Memory B cell (primary cell): ENCODE data around the gene SYT11.
"Not testable (repeated sequence)": the region's sequence is repeated elsewhere in the genome, so short reads cannot be mapped to it uniquely, and the experiment has no call there.

Source experiments
- ATAC-seq: fragments of 150-1000 bp; cut with Tn5 transposase; 2 replicates; pipeline ENCODE4 v1.10.0; 2021; ENCODE audit warnings: low read depth, mild to moderate bottlenecking, moderate library complexity
- DNase-seq, 2 donors: peaks; one replicate each; pipeline ENCODE4 v3.0.0; 2022; ENCODE audit warnings: low spot score in 2 of 2
- H3K27ac Mint-ChIP-seq: one replicate; pipeline ENCODE4 v1.8.0; 2022; ENCODE audit warnings: mild to moderate bottlenecking, moderate library complexity, mixed read lengths
- H3K27me3 Mint-ChIP-seq: one replicate; pipeline ENCODE4 v1.8.0; 2022; ENCODE audit warnings: mixed read lengths
- H3K36me3 Mint-ChIP-seq: one replicate; pipeline ENCODE4 v1.8.0; 2022; ENCODE audit warnings: mild to moderate bottlenecking, mixed read lengths
- H3K4me1 Mint-ChIP-seq: one replicate; pipeline ENCODE4 v1.8.0; 2022; ENCODE audit warnings: mixed read lengths
- H3K4me3 Mint-ChIP-seq: one replicate; pipeline ENCODE4 v1.8.0; 2022; ENCODE audit warnings: mild to moderate bottlenecking, moderate library complexity, mixed read lengths
- H3K9me3 Mint-ChIP-seq: one replicate; pipeline ENCODE4 v1.8.0; 2022; ENCODE audit warnings: mixed read lengths

SYT11 gene, protein sequence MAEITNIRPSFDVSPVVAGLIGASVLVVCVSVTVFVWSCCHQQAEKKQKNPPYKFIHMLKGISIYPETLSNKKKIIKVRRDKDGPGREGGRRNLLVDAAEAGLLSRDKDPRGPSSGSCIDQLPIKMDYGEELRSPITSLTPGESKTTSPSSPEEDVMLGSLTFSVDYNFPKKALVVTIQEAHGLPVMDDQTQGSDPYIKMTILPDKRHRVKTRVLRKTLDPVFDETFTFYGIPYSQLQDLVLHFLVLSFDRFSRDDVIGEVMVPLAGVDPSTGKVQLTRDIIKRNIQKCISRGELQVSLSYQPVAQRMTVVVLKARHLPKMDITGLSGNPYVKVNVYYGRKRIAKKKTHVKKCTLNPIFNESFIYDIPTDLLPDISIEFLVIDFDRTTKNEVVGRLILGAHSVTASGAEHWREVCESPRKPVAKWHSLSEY

GRCh38 chr1:155859234-155859829 lies at the start of gene SYT11:
TSS of gene SYT11 (plus strand) at chr1:155859567. CDS start at chr1:155859762, 195 bp downstream.
- peaks cover 12% of the 10 kb centered on the region for H3K27me3 Mint-ChIP-seq
- H3K27ac Mint-ChIP-seq: peak within 1 kb of the TSS; percentile 87
- ATAC-seq (peak; percentile 79), DNase-seq (peak; percentile 74 to 81)
- peaks cover 5% of the 10 kb centered on the region for H3K36me3 Mint-ChIP-seq
- H3K9me3 Mint-ChIP-seq: no peaks in the 10 kb centered on the region
- H3K4me1 Mint-ChIP-seq: peaks cover 15% of the 10 kb centered on the region
- H3K4me3 Mint-ChIP-seq: peak within 1 kb of the TSS; percentile 91

GRCh38 chr1:155812878-155813277 lies 46.5 kb upstream of the SYT11 start:
- Mint-ChIP-seq H3K27me3 (no peaks in the 10 kb centered on the region), H3K4me3 (no peak overlapping the region), H3K36me3 (peaks cover 25% of the 10 kb centered on the region), H3K27ac (no peak overlapping the region), H3K4me1 (peaks cover 11% of the 10 kb centered on the region), H3K9me3 (no peaks in the 10 kb centered on the region)
- no peak for ATAC-seq
- DNase-seq: no peak

- ATAC-seq (no peak), DNase-seq (no peak)
- Mint-ChIP-seq H3K4me3 (no peak overlapping the region), H3K36me3 (peaks cover 23% of the 10 kb centered on the region), H3K27ac (no peak overlapping the region), H3K4me1 (peaks cover 7% of the 10 kb centered on the region), H3K9me3 (no peaks in the 10 kb centered on the region), H3K27me3 (no peaks in the 10 kb centered on the region)
These were observed 45.7 kb upstream of the SYT11 start for GRCh38 chr1:155813672-155814071.

GRCh38 chr1:155816351-155816750 lies 43.0 kb upstream of the SYT11 start:
- Mint-ChIP-seq H3K4me3 (no peak overlapping the region), H3K9me3 (no peaks in the 10 kb centered on the region), H3K27ac (no peak overlapping the region), H3K27me3 (no peaks in the 10 kb centered on the region), H3K4me1 (peaks cover 3% of the 10 kb centered on the region), H3K36me3 (peaks cover 33% of the 10 kb centered on the region)
- ATAC-seq (no peak), DNase-seq (no peak)

DNA sequence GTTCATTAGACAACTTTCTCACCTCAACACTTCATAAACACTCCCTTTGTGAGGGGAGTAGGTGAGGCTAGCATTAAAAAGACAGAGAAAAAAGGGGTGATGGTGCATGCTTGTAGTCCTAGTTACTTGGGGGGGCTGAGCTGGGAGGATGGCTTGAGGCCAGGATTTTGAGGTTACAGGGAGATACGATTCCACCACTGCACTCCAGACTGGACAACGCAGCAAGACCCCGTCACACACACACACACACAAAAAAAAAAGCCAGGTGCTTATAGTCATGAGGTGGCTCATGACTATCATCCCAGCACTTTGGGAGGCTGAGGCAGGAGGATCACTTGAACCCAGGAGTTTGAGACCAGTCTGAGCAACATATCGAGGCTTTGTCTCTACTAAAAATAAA lies 31.9 kb upstream of the SYT11 start:
- H3K27ac Mint-ChIP-seq: no peak overlapping the region

DNA sequence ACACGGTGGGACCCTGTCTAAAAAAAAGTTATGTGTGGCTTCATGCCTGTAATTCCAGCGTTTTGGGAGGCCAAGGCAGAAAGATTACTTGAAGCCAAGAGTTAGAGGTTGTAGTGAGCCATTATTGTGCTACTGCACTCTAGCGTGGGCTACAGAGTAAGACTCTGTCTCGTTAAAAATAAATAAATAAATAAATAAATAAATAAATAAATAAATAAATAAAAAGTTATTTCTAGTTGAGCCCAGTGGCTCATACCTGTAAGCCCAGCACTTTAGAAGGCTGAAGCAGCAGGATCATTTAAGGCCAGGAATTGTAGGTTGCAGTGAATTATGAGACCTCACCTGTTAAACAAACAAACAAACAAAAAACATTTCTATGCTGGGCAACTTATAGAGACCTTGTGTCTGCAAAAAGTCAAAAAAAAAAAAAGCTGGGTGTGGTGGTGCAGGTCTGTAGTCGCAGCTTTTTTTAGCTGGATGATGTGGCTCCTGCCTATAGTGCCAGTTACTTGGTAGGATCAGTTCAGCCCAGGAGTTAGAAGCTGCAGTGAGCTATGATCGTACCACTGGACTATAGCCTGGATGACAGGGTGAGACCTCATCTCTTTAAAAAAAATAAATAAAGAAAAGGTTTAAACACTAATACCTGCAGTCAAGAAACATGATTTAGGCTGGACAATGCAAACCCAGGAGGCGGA lies 27.9 kb upstream of the SYT11 start:
- ATAC-seq: no peak
- no peaks in the 10 kb centered on the region for H3K9me3 Mint-ChIP-seq
- peaks cover 9% of the 10 kb centered on the region for H3K36me3 Mint-ChIP-seq
- peaks cover 10% of the 10 kb centered on the region for H3K4me1 Mint-ChIP-seq
- no peaks in the 10 kb centered on the region for H3K27me3 Mint-ChIP-seq
- DNase-seq: no peak
- no peak overlapping the region for H3K4me3 Mint-ChIP-seq
- no peak overlapping the region for H3K27ac Mint-ChIP-seq

More for the DNA sequence above, 31.9 kb upstream of the SYT11 start:
- H3K4me3 Mint-ChIP-seq: no peak overlapping the region
- no peaks in the 10 kb centered on the region for H3K4me1 Mint-ChIP-seq
- H3K36me3 Mint-ChIP-seq: peaks cover 15% of the 10 kb centered on the region
- no peak for DNase-seq
- H3K9me3 Mint-ChIP-seq: no peaks in the 10 kb centered on the region
- H3K27me3 Mint-ChIP-seq: no peaks in the 10 kb centered on the region
- ATAC-seq: no peak

DNA sequence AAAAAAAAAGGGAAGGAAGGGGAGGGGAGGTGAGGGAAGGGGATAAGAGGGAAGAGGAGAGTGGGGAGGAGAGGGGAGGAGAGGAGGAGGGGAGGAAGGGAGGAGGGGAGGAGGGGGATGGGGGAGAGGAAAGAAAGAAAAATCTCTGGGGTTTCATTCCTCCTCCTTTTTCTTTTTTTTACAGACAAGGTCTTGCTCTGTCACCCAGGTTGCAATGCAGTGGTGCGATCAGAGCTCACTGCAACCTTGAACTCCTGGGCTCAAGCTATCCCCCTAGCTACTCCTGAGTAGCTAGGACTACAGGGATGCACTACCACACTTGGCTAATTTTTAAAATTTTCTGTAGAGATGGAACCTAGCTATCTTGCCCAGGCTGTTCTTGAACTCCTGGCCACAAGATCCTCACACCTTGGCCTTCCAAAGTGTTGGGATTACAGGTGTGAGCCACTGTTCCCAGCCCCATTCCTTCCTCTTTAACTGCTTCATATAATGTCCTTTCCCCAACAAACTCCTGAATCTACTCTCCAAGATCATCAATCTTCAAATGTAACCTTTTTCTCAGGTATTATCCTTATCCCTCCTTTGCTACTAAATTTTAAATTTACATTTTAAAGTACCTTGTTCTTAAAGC lies 25.6 kb upstream of the SYT11 start:
- H3K9me3 Mint-ChIP-seq: no peaks in the 10 kb centered on the region
- peaks cover 10% of the 10 kb centered on the region for H3K36me3 Mint-ChIP-seq
- H3K4me3 Mint-ChIP-seq: no peak overlapping the region
- H3K4me1 Mint-ChIP-seq: peaks cover 13% of the 10 kb centered on the region
- no peak for ATAC-seq
- H3K27ac Mint-ChIP-seq: peak overlapping the region; percentile 25
- H3K27me3 Mint-ChIP-seq: no peaks in the 10 kb centered on the region
- DNase-seq: no peak

DNA sequence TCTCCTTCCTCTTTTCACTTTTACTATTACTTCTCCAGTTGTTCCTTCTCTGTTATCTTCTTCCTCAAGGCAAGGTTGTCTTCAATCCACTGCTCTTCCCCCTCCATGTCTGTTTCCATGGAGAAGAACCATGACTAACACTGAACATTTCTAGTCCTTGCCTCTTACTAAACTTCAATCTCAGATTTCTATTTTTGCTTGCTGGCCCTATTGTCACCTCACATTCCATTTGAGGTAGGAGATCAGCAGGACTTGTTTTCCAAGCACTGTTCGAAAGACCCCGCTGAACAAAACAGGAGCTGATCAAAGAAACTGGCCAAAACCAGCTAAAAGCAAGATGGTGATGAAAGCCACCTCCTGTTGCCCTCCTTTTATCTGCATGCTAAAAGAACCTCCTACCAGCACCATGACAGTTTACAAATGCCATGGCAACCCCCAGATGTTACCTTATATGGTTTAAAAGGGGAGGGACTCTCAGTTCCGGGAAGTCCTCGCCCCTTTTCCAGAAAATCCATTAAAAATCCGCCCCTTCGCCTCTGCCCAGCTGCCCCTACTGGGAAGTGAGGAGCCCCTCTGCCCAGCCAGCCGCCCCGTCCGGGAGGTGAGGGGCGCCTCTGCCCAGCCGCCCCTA lies 25.0 kb upstream of the SYT11 start:
- ATAC-seq: no peak
- Mint-ChIP-seq H3K27ac (peak overlapping the region; percentile 25), H3K4me3 (no peak overlapping the region), H3K4me1 (peaks cover 16% of the 10 kb centered on the region), H3K27me3 (no peaks in the 10 kb centered on the region), H3K36me3 (peaks cover 10% of the 10 kb centered on the region), H3K9me3 (no peaks in the 10 kb centered on the region)
- no peak for DNase-seq

GRCh38 chr1:155834927-155835399 lies 24.4 kb upstream of the SYT11 start:
- peaks cover 16% of the 10 kb centered on the region for H3K4me1 Mint-ChIP-seq
- H3K36me3 Mint-ChIP-seq, H3K9me3 Mint-ChIP-seq, DNase-seq, H3K4me3 Mint-ChIP-seq, H3K27me3 Mint-ChIP-seq, H3K27ac Mint-ChIP-seq, ATAC-seq: not testable (repeated sequence)

DNA sequence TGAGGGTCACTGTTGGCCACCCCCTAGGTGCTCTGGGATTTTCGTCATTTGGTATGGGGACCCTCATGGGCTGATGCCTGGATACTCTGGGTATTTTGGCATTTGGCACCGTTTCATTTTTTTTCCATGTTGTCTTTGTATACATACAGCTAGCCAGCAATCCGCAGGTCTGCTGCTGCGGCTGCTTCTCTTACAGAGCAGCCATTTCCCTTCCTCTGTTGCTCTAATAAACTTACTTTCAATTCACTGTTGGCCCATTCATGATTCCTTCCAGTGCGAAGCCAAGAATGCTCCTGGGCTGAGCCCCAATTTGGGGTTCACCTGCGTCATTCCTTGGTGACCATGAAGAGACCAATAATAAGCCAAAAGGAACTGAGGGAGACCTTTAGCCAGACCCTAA lies 23.8 kb upstream of the SYT11 start:
- H3K4me3 Mint-ChIP-seq: no peak overlapping the region
- H3K36me3 Mint-ChIP-seq: peaks cover 8% of the 10 kb centered on the region
- no peaks in the 10 kb centered on the region for H3K9me3 Mint-ChIP-seq
- no peaks in the 10 kb centered on the region for H3K27me3 Mint-ChIP-seq
- H3K4me1 Mint-ChIP-seq: peaks cover 16% of the 10 kb centered on the region
- no peak for DNase-seq
- no peak for ATAC-seq
- H3K27ac Mint-ChIP-seq: no peak overlapping the region

GRCh38 chr1:155840386-155840785 lies 19.0 kb upstream of the SYT11 start:
- H3K4me3 Mint-ChIP-seq: no peak overlapping the region
- no peak for DNase-seq
- no peaks in the 10 kb centered on the region for H3K9me3 Mint-ChIP-seq
- peaks cover 20% of the 10 kb centered on the region for H3K4me1 Mint-ChIP-seq
- no peaks in the 10 kb centered on the region for H3K27me3 Mint-ChIP-seq
- ATAC-seq: no peak
- H3K27ac Mint-ChIP-seq: no peak overlapping the region
- peaks cover 15% of the 10 kb centered on the region for H3K36me3 Mint-ChIP-seq

GRCh38 chr1:155844860-155845421 lies 14.4 kb upstream of the SYT11 start:
- H3K4me1 Mint-ChIP-seq: peaks cover 21% of the 10 kb centered on the region
- H3K27ac Mint-ChIP-seq: no peak overlapping the region
- ATAC-seq (no peak), DNase-seq (no peak)
- peaks cover 12% of the 10 kb centered on the region for H3K36me3 Mint-ChIP-seq
- H3K27me3 Mint-ChIP-seq: no peaks in the 10 kb centered on the region
- no peaks in the 10 kb centered on the region for H3K9me3 Mint-ChIP-seq
- H3K4me3 Mint-ChIP-seq: no peak overlapping the region

DNA sequence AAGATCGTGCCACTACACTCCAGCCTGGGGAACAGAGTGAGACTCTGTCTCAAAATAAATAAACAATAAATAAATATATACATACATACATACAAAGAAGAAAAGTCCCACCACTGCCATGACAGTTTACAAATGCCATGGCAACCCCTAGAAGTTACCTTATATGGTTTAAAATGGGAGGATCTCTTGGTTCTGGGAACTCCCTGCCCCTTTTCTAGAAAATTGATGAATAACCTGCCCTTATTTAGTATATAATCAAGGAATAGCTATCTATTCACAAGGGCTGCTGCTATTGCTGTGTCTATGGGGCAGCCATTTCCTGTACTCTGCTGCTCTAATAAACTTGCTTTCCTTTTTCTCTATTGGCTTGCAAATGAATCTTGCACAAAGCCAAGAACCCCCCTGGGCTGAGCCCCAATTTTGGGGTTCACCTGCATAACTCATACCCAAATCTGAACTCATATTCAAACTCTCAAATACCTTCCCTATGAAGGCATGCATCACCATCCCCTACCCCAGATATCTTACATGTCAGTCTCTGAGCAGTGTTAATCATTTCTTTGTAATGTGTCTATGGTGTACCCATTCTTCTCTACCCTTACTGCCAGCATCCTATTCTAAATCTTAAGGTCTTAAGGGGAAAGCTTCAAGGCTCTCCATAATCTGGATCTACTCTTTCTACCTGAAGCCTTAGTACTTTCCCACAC lies 11.4 kb upstream of the SYT11 start:
- H3K27me3 Mint-ChIP-seq: no peaks in the 10 kb centered on the region
- H3K27ac Mint-ChIP-seq: peak overlapping the region; percentile 40
- peaks cover 31% of the 10 kb centered on the region for H3K4me1 Mint-ChIP-seq
- DNase-seq (no peak), ATAC-seq (no peak)
- no peak overlapping the region for H3K4me3 Mint-ChIP-seq
- H3K9me3 Mint-ChIP-seq: no peaks in the 10 kb centered on the region
- H3K36me3 Mint-ChIP-seq: peaks cover 26% of the 10 kb centered on the region
